Upper lobe of left lung (tissue), 4 donors: ENCODE results near the gene PSD2.

Experiments used
- POLR2A ChIP-seq, 4 donors: fragments of 450-650 bp; IDR thresholded peaks; one replicate each; pipeline ENCODE4 v1.5.1; 2016 to 2017; ENCODE audit warnings: antibody characterized with exemption in 4 of 4, mild to moderate bottlenecking in 2 of 4
- POLR2AphosphoS5 ChIP-seq, 2 donors: sonication (generic); formaldehyde crosslinking; IDR thresholded peaks; one replicate each; pipeline ENCODE4 v1.5.1; 2017; ENCODE audit warnings: antibody characterized with exemption in 2 of 2

DNA sequence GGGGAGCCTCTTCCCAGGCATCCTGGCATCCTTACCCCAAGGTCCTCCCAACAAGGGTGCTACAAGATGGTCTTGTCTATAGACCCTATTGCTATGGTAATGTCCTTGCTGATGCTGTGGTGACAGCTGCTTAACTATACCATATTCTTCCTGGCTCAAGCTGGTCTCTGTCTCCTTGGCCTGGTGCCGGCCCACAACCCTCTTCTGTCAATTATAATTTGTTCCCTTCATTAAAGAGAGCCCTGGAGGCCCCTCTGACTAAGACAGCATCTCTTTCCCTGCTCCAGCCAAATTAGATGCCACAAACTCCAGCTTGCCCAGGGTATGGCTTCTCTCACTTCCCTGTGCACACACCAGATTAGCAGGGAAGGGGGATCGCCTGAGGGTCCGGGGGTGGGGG is 86.7 kb downstream of the PSD2 start:
- TF ChIP-seq POLR2AphosphoS5 (IDR thresholded peaks at IDR 0.05), result no peak
- TF ChIP-seq POLR2A (IDR thresholded peaks at IDR 0.05), result no peak
